ENCODE measurements around the gene CTDSP2. TPM values are rescaled to one million over a fixed set of nuclear protein-coding genes. Genes with fewer than 3 reads are reported as not detected.
"Not testable (repeated sequence)": the region's sequence is repeated elsewhere in the genome, so short reads cannot be mapped to it uniquely, and the experiment has no call there.

Gene CTDSP2
- polyA plus RNA-seq, 4 donors = 256 to 278 (median 266) TPM

DNA sequence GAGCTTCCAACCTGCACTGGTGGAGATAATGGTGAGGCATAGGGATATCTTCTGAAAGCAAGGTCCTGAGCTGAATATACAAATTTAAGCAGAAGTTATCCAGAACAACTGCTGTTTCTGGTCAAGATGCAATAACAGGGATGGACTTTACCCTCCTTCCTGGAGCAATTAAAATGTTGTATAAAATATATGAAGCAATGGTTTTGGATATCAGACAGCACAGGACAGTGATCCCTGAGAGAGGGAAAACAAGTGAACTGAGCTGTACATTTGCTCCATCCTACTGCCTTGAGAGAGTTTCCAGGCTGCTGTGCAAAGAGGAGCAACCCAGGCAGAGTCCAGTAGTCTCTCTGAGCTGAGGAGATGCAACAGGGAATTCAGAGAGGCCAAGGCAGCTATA is 36.0 kb upstream of the CTDSP2 start:
- DNase-seq (ENCODE audit: low read depth in 4 of 4, low spot score in 3 of 4) = no peak

GRCh38 chr12:57881475-57881874 is 34.9 kb upstream of the CTDSP2 start:
- no peak for DNase-seq (ENCODE audit: low read depth in 4 of 4, low spot score in 3 of 4)

DNA sequence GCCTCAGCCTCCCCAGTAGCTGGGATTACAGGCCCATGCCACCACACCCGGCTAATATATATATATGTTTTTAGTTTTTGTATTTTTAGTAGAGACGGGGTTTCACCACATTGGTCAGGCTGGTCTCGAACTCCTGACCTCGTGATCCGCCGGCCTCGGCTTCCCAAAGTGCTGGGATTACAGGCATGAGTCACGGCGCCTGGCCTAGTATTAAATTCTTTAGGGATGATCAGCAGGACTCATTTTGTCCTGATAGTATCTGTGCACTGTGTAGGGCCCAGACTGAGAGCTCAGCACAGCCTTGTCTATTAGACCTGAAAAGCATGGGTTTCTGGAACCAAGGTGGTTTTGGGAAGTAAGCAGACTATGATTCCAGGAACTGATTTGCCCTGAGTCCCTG is 34.5 kb upstream of the CTDSP2 start:
- DNase-seq (ENCODE audit: low read depth in 4 of 4, low spot score in 3 of 4) = not testable (repeated sequence)

DNA sequence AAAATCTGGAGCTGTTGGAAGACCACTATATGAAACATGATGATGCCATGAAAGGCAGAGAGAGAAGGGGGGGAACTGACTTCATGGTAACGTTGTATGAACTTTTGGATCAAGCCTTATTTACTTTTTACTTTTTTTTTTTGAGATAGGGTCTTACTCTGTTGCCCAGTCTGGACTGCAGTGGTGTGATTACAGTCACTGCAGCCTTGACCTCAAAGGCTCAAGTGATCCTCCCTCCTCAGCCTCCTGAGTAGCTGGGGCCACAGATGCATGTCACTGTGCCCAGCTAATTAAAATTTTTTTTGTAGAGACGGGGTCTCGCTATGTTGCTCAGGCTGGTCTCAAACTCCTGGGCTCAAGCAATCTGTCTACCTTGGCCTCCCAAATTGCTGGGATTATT is 31.3 kb upstream of the CTDSP2 start:
- no peak for DNase-seq (ENCODE audit: low read depth in 4 of 4, low spot score in 3 of 4)

DNA sequence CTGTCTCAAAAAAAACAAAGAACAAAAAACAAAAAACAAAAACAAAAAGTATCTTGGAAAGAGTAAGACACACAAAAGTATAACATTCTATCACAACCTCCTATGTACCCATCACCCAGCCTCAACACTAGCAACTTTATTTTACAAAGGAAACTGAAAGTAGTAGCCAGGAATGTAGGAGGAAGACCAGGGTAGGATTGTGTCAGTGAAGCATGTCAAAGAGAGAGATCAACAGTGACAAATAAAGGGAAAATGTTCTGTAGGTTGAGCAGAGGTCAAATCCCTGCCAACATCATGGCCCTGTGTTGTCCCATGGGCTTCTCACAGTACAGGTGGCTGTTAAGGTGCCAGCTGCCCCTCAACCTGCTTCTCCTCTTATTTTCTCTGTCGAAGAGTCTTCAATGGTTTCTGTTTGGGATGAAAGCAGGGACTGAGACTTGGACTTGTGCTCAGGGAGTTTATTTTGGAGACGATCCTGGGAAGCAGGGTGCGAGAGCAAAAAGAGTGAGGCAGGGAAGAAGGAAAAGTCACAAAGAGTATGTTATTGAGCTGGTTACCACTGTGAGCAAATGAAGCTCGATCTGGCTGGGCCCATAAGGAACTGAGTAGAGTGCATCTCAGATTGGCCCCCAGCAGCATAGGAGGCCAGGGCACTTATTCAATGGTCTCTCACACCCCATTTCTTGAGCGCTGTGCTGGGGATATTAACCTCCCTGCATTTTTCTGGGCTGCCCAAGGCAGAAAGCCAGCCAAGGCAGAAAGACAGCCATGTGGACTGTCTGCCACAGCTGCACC is 29.4 kb upstream of the CTDSP2 start:
- DNase-seq (ENCODE audit: low read depth in 4 of 4, low spot score in 3 of 4) = no peak

- DNase-seq (ENCODE audit: low read depth in 4 of 4, low spot score in 3 of 4) = no peak
Observed at GRCh38 chr12:57874166-57875108, 27.9 kb upstream of the CTDSP2 start.

DNA sequence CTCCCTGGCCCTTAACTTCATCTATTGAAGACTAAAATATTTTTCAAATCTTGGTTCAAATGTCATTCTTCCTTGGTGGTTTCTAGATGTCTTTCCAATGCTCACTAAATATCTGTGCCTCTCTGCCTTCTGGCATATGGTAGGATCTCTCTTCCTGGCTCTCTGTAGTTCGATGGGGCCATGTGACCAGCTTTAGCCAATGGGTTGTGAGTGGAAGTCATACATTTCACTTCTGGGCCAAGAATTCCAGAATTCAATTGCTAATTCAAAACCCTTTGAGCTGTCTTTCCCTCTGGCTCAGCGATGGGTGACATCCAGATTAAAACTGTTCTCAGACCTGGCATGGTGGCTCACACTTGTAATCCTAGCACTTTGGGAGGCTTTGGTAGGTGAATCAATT is 25.8 kb upstream of the CTDSP2 start:
- DNase-seq (ENCODE audit: low read depth in 4 of 4, low spot score in 3 of 4) = no peak

GRCh38 chr12:57869927-57870318 is 23.4 kb upstream of the CTDSP2 start:
- no peak for DNase-seq (ENCODE audit: low read depth in 4 of 4, low spot score in 3 of 4)

DNA sequence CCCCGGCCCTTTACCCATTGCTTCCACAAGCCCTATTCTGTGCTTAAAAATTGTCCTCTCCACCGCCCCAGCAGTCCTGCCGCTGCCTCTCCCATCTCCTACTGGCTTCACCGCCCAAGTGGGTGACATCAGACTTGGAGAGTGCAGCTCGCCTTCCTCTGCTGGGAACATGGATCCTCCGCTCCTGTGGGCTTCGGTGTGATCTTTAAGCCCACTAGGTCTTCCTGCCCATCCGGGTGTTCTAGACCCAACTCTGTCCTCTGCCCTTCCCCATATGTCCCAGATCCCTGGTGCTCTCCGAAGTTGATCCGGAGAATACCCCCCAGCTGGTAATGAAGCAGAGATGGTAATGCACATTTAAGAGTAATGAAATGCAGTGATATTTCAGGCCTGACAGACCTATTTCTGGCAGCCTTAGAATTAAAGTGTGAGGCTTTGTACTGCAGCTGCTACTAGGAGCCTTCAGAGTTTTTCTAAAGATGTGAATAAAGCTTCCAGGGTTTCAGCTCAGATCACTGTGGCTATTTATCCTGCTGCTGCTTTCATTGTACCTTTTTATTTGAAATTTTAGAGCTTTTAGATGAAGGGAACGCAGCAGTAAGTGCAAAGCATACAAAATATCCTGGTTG is 22.9 kb upstream of the CTDSP2 start:
- DNase-seq (ENCODE audit: low read depth in 4 of 4, low spot score in 3 of 4) = no peak

DNA sequence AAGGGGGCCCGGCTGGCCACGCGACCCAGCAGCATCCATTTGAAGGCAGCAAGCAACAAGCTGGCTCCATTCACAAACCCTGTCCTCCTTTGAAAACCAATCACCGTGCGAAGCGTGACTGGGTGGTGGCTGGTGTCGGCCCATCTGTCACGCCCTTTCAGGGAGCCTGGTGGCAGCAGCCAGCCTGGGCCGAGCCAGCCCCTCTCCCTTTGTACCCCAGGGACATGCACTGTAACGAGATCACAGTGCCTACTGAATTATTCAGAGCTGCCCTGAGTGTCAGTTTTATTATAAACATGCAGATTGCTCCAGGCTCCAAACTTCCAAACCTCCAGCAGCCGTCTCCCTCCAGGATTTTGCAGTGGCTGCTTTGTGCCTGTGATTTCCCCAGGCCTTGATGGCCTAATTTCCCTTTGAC is 22.3 kb upstream of the CTDSP2 start:
- no peak for DNase-seq (ENCODE audit: low read depth in 4 of 4, low spot score in 3 of 4)

- no peak for DNase-seq (ENCODE audit: low read depth in 4 of 4, low spot score in 3 of 4)
Observed at GRCh38 chr12:57868221-57868620, 21.7 kb upstream of the CTDSP2 start.

- DNase-seq (ENCODE audit: low read depth in 4 of 4, low spot score in 3 of 4) = no peak
Observed at GRCh38 chr12:57866308-57867019, 19.9 kb upstream of the CTDSP2 start.

GRCh38 chr12:57865084-57865751 is 18.7 kb upstream of the CTDSP2 start:
- DNase-seq (ENCODE audit: low read depth in 4 of 4, low spot score in 3 of 4) = no peak

- no peak for DNase-seq (ENCODE audit: low read depth in 4 of 4, low spot score in 3 of 4)
Observed at GRCh38 chr12:57864442-57865083, 18.0 kb upstream of the CTDSP2 start.

- no peak for DNase-seq (ENCODE audit: low read depth in 4 of 4, low spot score in 3 of 4)
Observed at GRCh38 chr12:57863676-57864075, 17.1 kb upstream of the CTDSP2 start.

DNA sequence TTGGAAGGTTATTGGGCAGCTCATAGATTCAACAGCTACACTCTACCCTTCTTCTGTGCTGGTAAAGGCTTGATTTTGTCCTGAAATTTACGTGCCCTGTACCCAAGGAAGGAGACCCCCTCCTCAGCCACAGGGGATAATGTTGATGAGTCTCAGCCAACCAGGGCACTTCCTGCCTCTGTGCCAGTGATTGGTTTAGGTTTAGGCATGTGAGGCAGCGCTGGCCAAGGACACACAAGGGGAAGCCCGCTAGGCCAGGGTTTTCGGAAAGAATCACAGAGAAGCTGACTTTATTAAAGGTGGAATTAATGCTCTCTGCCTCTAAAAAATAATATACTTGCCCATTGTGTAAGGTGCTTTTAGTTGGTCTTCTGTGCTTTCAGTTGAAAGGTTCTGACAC is 15.4 kb upstream of the CTDSP2 start:
- no peak for DNase-seq (ENCODE audit: low read depth in 4 of 4, low spot score in 3 of 4)

- DNase-seq (ENCODE audit: low read depth in 4 of 4, low spot score in 3 of 4) = not testable (repeated sequence)
Observed at GRCh38 chr12:57860883-57861282, 14.4 kb upstream of the CTDSP2 start.

GRCh38 chr12:57859121-57859520 is 12.6 kb upstream of the CTDSP2 start:
- no peak for DNase-seq (ENCODE audit: low read depth in 4 of 4, low spot score in 3 of 4)

DNA sequence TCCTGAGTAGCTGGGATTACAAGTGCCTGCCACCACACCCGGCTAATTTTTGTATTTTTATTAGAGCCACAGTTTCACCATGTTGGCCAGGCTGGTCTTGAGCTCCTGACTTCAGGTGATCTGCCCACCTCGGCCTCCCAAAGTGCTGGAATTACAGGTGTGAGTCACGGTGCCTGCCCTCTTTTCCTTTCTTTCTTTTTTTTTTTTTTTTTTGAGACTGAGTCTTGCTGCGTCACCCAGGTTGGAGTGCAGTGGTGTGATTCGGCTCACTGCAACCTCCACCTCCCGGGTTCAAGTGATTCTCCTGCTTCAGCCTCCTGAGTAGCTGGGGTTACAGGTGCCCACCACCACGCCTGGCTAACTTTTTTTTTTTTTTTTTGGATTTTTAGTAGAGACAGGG is 11.6 kb upstream of the CTDSP2 start:
- not testable (repeated sequence) for DNase-seq (ENCODE audit: low read depth in 4 of 4, low spot score in 3 of 4)

DNA sequence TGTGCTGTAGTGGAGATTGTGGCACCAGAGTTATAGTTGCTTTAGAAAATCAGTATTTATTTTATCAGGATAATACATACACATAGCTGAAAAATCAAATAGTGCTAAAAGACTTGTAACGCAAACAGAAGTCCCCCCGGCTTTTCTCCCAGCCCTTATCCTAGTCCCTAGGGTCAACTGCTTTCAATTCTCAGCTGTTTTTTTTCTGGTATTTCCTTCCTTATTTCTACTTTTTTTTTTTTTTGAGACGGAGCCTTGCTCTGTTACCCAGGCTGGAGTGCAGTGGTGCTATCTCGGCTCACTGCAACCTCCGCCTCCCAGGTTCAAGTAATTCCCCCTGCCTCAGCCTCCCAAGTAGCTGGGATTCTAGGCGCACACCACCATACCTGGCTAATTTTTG is 8.4 kb upstream of the CTDSP2 start:
- no peak for DNase-seq (ENCODE audit: low read depth in 4 of 4, low spot score in 3 of 4)

Data from right renal pelvis (tissue), 4 donors.